T-cell (primary cell): ENCODE data around the gene KLB. TPM values are rescaled to one million over a fixed set of nuclear protein-coding genes. Genes with fewer than 3 reads are reported as not detected.
"Not testable (repeated sequence)": the region's sequence is repeated elsewhere in the genome, so short reads cannot be mapped to it uniquely, and the experiment has no call there.

Experiments
- ATAC-seq, 4 experiments: fragments of 200-7000 bp in 3 of 4; fragments of 150-1000 bp in 1 of 4; cut with Tn5 transposase; replicated peaks in 1 of 4; 1 replicate in 3 of 4; 2 replicates in 1 of 4; pipeline ENCODE4 v1.10.0; 2021; ENCODE audit warnings: moderate library complexity in 3 of 4, mild to moderate bottlenecking in 2 of 4, moderate number of reproducible peaks in 1 of 4
- CTCF ChIA-PET, 2 donors: fragments of 300-600 bp; sonication (Branson Sonifier 250); formaldehyde crosslinking; loops; one replicate each; lab custom pipeline; 2022; ENCODE audit warnings: antibody characterized with exemption in 2 of 2; lab: Charles Lee
- POLR2A ChIA-PET, 2 donors: fragments of 300-600 bp; sonication (Branson Sonifier 250); formaldehyde crosslinking; loops; one replicate each; lab custom pipeline; 2022; ENCODE audit warnings: antibody characterized with exemption in 2 of 2; lab: Charles Lee
- DNase-seq, 35 experiments: peaks; one replicate each; pipeline versions ENCODE4 v3.0.0 to v3.0.0-alpha.2; 2013 to 2023
- H3K27ac ChIP-seq: one replicate; pipeline ENCODE4 v1.5.1; 2013; ENCODE audit warnings: low read length
- H3K27me3 ChIP-seq, 2 experiments: replicated peaks in 1 of 2; 1 replicate in 1 of 2; 2 replicates in 1 of 2; pipeline versions ENCODE4 v1.6.1 to v1.7.0; 2013; ENCODE audit warnings: low read length in 1 of 2, mixed read lengths in 1 of 2; ENCODE audit not compliant: control insufficient read depth in 2 of 2, insufficient read depth in 2 of 2; ENCODE audit errors: extremely low read depth in 1 of 2
- H3K36me3 ChIP-seq, 2 donors: 1 replicate in 1 of 2; 2 replicates in 1 of 2; pipeline versions ENCODE4 v1.6.1 to v1.7.0; 2013; ENCODE audit warnings: low read length in 1 of 2; ENCODE audit not compliant: control insufficient read depth in 2 of 2, insufficient read depth in 1 of 2; ENCODE audit errors: extremely low read depth in 1 of 2
- H3K4me1 ChIP-seq, 2 experiments: 1 replicate in 1 of 2; 2 replicates in 1 of 2; pipeline versions ENCODE4 v1.6.1 to v1.7.0; 2013; ENCODE audit warnings: low read length in 2 of 2, mixed read lengths in 1 of 2; ENCODE audit not compliant: insufficient read depth in 2 of 2, control insufficient read depth in 1 of 2; ENCODE audit errors: extremely low read depth in 1 of 2
- H3K4me3 ChIP-seq, 2 donors: 1 replicate in 1 of 2; 2 replicates in 1 of 2; pipeline versions ENCODE4 v1.5.1 to v1.7.0; 2013; ENCODE audit warnings: mild to moderate bottlenecking in 2 of 2, low read length in 1 of 2, moderate library complexity in 1 of 2; ENCODE audit not compliant: control insufficient read depth in 1 of 2; ENCODE audit errors: extremely low read depth in 1 of 2
- H3K9me3 ChIP-seq: 2 replicates; pipeline ENCODE4 v1.7.0; 2013
- H3K27ac Mint-ChIP-seq, 2 donors: one replicate each; pipeline ENCODE4 v1.8.0; 2020 to 2021; ENCODE audit warnings: mild to moderate bottlenecking in 2 of 2, mixed read lengths in 2 of 2
- H3K27me3 Mint-ChIP-seq, 2 donors: one replicate each; pipeline ENCODE4 v1.8.0; 2021 to 2022; ENCODE audit warnings: mixed read lengths in 2 of 2
- H3K36me3 Mint-ChIP-seq: one replicate; pipeline ENCODE4 v1.8.0; 2021; ENCODE audit warnings: mixed read lengths
- H3K4me1 Mint-ChIP-seq, 3 donors: one replicate each; pipeline ENCODE4 v1.8.0; 2020 to 2022; ENCODE audit warnings: mixed read lengths in 3 of 3, mild to moderate bottlenecking in 1 of 3
- H3K4me3 Mint-ChIP-seq, 3 donors: one replicate each; pipeline ENCODE4 v1.8.0; 2020 to 2022; ENCODE audit warnings: mild to moderate bottlenecking in 3 of 3, mixed read lengths in 3 of 3, moderate library complexity in 3 of 3
- H3K9me3 Mint-ChIP-seq, 3 donors: one replicate each; pipeline ENCODE4 v1.8.0; 2020 to 2022; ENCODE audit warnings: mixed read lengths in 3 of 3
- WGBS: methylation state at CpG from one replicate; pipeline ENCODE4 v1.1.5; 2013; ENCODE audit warnings: missing lambda C conversion rate; ENCODE audit not compliant: insufficient coverage; 5-methylcytosine and 5-hydroxymethylcytosine counted together
- total RNA-seq, 35 experiments: library from RNA in 6 of 35; stranded (reverse) in 6 of 35; fragments of 120-200 nt in 1 of 35; gene quantifications; one replicate each; pipeline versions ENCODE4 v1.2.1 to v1.2.4 and lab custom pipeline; 2013 to 2026

Gene KLB
- total RNA-seq, 5 donors from 2014 or later (not counting 1 experiment from before 2014, with no cell fraction given): 0.06 TPM; not detected in 4

GRCh38 chr4:39452860-39453587 lies 46.3 kb downstream of the KLB start:
- Mint-ChIP-seq H3K27ac (no peak overlapping the region), H3K9me3 (no peaks in the 10 kb centered on the region), H3K27me3 (no peaks in the 10 kb centered on the region), H3K4me3 (no peak overlapping the region), H3K4me1 (peaks cover 37 to 45% (median 38%) of the 10 kb centered on the region in 3 donors), H3K36me3 (peaks cover 58% of the 10 kb centered on the region)
- no peaks in the 10 kb centered on the region for H3K9me3 ChIP-seq
- no peak overlapping the region for H3K27ac ChIP-seq
- H3K4me3 ChIP-seq: no peak overlapping the region
- no peak for DNase-seq
- ATAC-seq: no peak
- WGBS: no CpG with 5 or more reads among the region's 11 CpGs
- CTCF ChIA-PET: no interaction called here
- peaks cover 12 to 13% of the 10 kb centered on the region in 2 experiments for H3K4me1 ChIP-seq
- H3K36me3 ChIP-seq: peaks cover 7 to 64% of the 10 kb centered on the region in 2 donors
- POLR2A ChIA-PET: interaction anchor here (0.5 to 1.3 kb wide), 3 partner anchors 91 to 366 kb away, joined by 3 to 4 read pairs (median 4); no protein-coding TSS in a partner anchor
- H3K27me3 ChIP-seq: no peaks in the 10 kb centered on the region

DNA sequence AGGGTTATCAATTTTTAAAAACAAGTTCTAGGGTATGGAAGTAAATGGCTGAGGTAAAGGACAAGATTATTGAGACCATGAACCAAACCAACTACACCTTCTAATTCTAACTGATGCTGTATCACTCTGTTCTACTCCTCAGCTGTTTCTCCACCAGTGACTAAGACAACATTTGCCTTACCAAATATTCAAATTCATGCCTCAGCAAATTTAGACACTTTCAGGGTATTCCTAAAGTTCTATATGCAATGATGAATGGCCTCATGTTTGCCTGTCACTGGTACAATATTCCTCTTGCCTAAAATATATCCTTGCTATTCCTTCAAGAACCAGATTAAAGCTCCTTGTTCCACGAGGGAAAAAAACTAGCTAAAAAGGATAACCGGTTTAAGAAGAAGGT lies 47.0 kb downstream of the KLB start:
- peaks cover 7 to 64% of the 10 kb centered on the region in 2 donors for H3K36me3 ChIP-seq
- H3K4me3 ChIP-seq: no peak overlapping the region
- no peak overlapping the region for H3K4me3 Mint-ChIP-seq
- DNase-seq: no peak
- no peak overlapping the region for H3K27ac Mint-ChIP-seq
- H3K27ac ChIP-seq: no peak overlapping the region
- H3K4me1 ChIP-seq: peaks cover 12 to 13% of the 10 kb centered on the region in 2 experiments
- H3K9me3 Mint-ChIP-seq: no peaks in the 10 kb centered on the region
- no CpG with 5 or more reads among the region's 2 CpGs for WGBS
- no peaks in the 10 kb centered on the region for H3K27me3 ChIP-seq
- no peaks in the 10 kb centered on the region for H3K27me3 Mint-ChIP-seq
- peaks cover 36 to 50% (median 43%) of the 10 kb centered on the region in 3 donors for H3K4me1 Mint-ChIP-seq
- CTCF ChIA-PET: interaction anchor here in 1 of 2 donors (1.5 kb wide), 1 partner anchor 16 kb away, joined by 4 read pairs; no protein-coding TSS in a partner anchor
- no peaks in the 10 kb centered on the region for H3K9me3 ChIP-seq
- H3K36me3 Mint-ChIP-seq: peaks cover 61% of the 10 kb centered on the region
- POLR2A ChIA-PET: interaction anchor here (0.5 to 0.6 kb wide), 4 partner anchors 92 to 365 kb away, joined by 3 to 10 read pairs (median 4); no protein-coding TSS in a partner anchor
- ATAC-seq: no peak

DNA sequence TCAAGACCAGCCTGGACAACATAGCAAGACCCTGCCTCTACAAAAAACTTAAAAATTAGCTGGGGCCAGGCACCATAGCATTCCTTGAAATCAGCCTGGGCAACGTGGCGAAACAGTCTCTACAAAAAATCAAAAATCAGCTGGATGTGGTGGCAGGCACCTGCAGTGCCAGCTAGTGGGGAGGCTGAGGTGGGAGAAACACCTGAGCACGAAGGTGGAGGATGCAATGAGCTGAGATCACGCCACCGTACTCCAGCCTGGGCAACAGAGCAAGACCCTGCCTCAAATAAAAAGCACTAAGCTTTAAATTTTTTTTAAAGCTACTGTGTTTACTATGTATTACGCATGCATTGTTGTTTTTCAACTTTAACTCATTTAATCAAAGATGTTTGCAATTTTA lies 48.8 kb downstream of the KLB start:
- Histone ChIP-seq H3K27ac (no peak overlapping the region), H3K9me3 (no peaks in the 10 kb centered on the region), H3K36me3 (peaks cover 7 to 64% of the 10 kb centered on the region in 2 donors), H3K27me3 (no peaks in the 10 kb centered on the region), H3K4me1 (peaks cover 15 to 20% of the 10 kb centered on the region in 2 experiments), H3K4me3 (no peak overlapping the region)
- no peak for DNase-seq
- Mint-ChIP-seq H3K36me3 (peaks cover 61% of the 10 kb centered on the region), H3K4me3 (no peak overlapping the region), H3K9me3 (no peaks in the 10 kb centered on the region), H3K4me1 (peaks cover 46 to 59% (median 54%) of the 10 kb centered on the region in 3 donors), H3K27me3 (no peaks in the 10 kb centered on the region), H3K27ac (no peak overlapping the region)
- ATAC-seq: no peak
- ChIA-PET POLR2A (interaction anchor here (0.5 to 0.9 kb wide), 8 partner anchors 11 to 1134 kb away, joined by 3 to 7 read pairs (median 4); no protein-coding TSS in a partner anchor), CTCF (interaction anchor here in 1 of 2 donors (0.9 kb wide), 1 partner anchor 8 kb away, joined by 3 read pairs; no protein-coding TSS in a partner anchor)
- 83% methylated on average over 2 of the region's 6 CpGs for WGBS

GRCh38 chr4:39456946-39457763 lies 50.4 kb downstream of the KLB start:
- Mint-ChIP-seq H3K27me3 (no peaks in the 10 kb centered on the region), H3K36me3 (peaks cover 53% of the 10 kb centered on the region), H3K4me1 (peaks cover 51 to 58% (median 51%) of the 10 kb centered on the region in 3 donors), H3K27ac (peak overlapping the region; percentile 98 to 99), H3K9me3 (no peaks in the 10 kb centered on the region), H3K4me3 (peak overlapping the region; percentile 92 to 96 (median 95))
- ATAC-seq (no peak), DNase-seq (no peak)
- Histone ChIP-seq H3K27ac (peak overlapping the region; percentile 97), H3K4me3 (peak overlapping the region; percentile 21 to 77), H3K27me3 (no peaks in the 10 kb centered on the region), H3K4me1 (peaks cover 15 to 20% of the 10 kb centered on the region in 2 experiments), H3K36me3 (peaks cover 6 to 58% of the 10 kb centered on the region in 2 donors), H3K9me3 (no peaks in the 10 kb centered on the region)
- 56% methylated on average over 6 of the region's 10 CpGs for WGBS
- POLR2A ChIA-PET: interaction anchor here (0.6 to 2.5 kb wide), 6 partner anchors 9 to 859 kb away, joined by 3 to 8 read pairs (median 5); partner anchors contain the start of gene RFC1 (in 2 of the 2)
- CTCF ChIA-PET: interaction anchor here (0.6 to 0.8 kb wide), 3 partner anchors 9 to 1263 kb away, joined by 3 read pairs; no protein-coding TSS in a partner anchor

DNA sequence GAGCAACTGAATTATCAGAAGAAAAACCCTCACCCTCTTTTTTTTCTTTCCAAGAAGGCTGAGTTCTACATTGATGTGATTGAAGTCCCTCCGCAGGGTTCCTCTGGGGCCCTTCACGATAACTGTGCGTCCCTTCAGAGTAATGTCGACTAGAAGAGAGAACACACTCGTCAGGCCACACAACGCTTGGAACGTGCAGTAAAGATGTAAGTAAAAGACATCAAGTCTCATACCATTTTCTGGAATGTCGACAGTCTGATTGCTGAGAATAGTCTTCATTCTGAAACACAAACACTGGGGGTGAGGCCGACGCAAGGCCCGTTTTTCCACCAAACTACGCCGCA lies 51.4 kb downstream of the KLB start:
- peak overlapping the region; percentile 77 to 98 for H3K4me3 ChIP-seq

More for the DNA sequence above, 51.4 kb downstream of the KLB start:
- Histone ChIP-seq H3K4me1 (peaks cover 15 to 20% of the 10 kb centered on the region in 2 experiments), H3K36me3 (peaks cover 5 to 54% of the 10 kb centered on the region in 2 donors), H3K27ac (peak overlapping the region; percentile 97)
- under 1% methylated on average over 12 of the region's 13 CpGs for WGBS
- ATAC-seq: peak in 3 of 4 experiments; percentile 2 to 4 (median 2)
- H3K27me3 Mint-ChIP-seq, H3K9me3 ChIP-seq, DNase-seq, H3K27me3 ChIP-seq, H3K9me3 Mint-ChIP-seq: not testable (repeated sequence)
- Mint-ChIP-seq H3K27ac (peak overlapping the region; percentile 98 to 99), H3K36me3 (peaks cover 46% of the 10 kb centered on the region), H3K4me1 (peaks cover 49 to 57% (median 51%) of the 10 kb centered on the region in 3 donors), H3K4me3 (peak overlapping the region; percentile 92 to 96 (median 95))
- ChIA-PET CTCF (interaction anchor here in 1 of 2 donors (0.8 kb wide), 1 partner anchor 8 kb away, joined by 3 read pairs; no protein-coding TSS in a partner anchor), POLR2A (interaction anchor here (0.6 to 2.5 kb wide), 7 partner anchors 10 to 781 kb away, joined by 3 to 15 read pairs (median 5); partner anchors contain the start of gene RFC1 (in 1 of the 2))
